Left colon (tissue), 2 donors: ENCODE measurements around the gene FOXN1. TPM values are rescaled to one million over a fixed set of nuclear protein-coding genes. Genes with fewer than 3 reads are reported as not detected.

ENCODE experiments used
- ATAC-seq: fragments of 200-7000 bp; cut with Tn5 transposase; one replicate; pipeline ENCODE4 v1.9.1; 2020; ENCODE audit warnings: mild to moderate bottlenecking, moderate library complexity
- DNase-seq, 2 donors: peaks; one replicate each; pipeline ENCODE4 v3.0.0-alpha.2; 2020
- intact Hi-C, 2 donors: fragments of 100-400 bp; cut with DNase I in 1 of 2; cut with micrococcal nuclease in 1 of 2; formaldehyde crosslinking; loops; one replicate each; pipeline versions ENCODE4 v1.11.2 to v1.14.0; 2022; cut with DNase I, micrococcal nuclease
- total RNA-seq, 2 donors: library from RNA; stranded (reverse); fragmentation: NEBNext Ultra II Directional; extraction: Animal tissue kit (Norgen Biotek cat#: 25700); gene quantifications; one replicate each; pipeline ENCODE4 v1.2.1, GENCODE V29; 2021
- donor health status: DM: no; HTN: no; CAD: no.
- donor health status: DM: yes; HTN: yes; CAD: no.

Gene FOXN1
- total RNA-seq, 2 donors from 2014 or later = 0.36 to 0.64 TPM

GRCh38 chr17:28534740-28535375 is 28.7 kb downstream of the FOXN1 start:
- intact Hi-C loops = loop anchor here in 1 of 2 donors (5.0 kb wide), 1 partner anchor 38 kb away; no protein-coding TSS in a partner anchor
- ATAC-seq = no peak
- DNase-seq = no peak

GRCh38 chr17:28536532-28537218 is 30.5 kb downstream of the FOXN1 start:
- DNase-seq (peak; percentile 36), ATAC-seq (peak; percentile 68)
- intact Hi-C loops = no loop called here

DNA sequence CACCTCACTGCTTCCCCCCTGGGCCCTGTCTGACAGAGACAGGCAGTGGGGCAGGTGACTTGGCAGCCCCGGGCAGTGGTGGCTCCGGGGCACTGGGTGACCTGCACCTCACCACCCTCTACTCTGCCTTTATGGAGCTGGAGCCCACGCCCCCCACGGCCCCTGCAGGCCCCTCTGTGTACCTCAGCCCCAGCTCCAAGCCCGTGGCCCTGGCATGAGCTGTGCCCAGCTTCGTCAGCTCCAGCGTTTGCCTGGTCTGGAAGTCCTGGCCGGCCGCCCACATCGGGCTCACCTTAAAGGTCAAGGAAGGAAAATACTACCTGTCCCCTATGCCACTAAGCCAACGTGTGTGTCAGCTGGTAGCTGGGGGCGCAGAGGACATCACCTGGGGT is 31.1 kb downstream of the FOXN1 start:
- intact Hi-C loops = no loop called here
- ATAC-seq (no peak), DNase-seq (peak in 1 of 2 donors; percentile 24)

- ATAC-seq = no peak
- DNase-seq = no peak
- intact Hi-C loops = no loop called here
Observed at GRCh38 chr17:28538296-28538895, 32.2 kb downstream of the FOXN1 start.

DNA sequence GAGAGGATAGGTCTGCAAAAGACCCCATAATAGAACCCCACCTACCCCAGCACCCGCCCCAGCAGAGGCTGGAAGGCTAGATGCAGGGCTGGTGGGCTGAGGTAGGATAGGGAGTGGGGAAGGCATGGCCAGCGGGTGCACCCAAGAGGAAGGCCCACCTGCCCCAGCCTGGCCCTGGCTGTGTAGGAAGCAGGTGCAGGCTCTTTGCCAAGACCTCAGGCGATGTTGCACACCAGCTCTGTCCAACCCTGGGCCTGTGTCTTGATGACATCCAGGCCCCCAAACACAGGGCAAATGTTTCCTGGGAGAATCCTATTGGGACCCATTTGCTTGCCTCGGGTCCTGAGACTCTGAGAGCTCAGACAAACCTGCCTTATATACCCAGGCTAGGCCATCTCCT is 34.1 kb downstream of the FOXN1 start:
- intact Hi-C loops = no loop called here
- DNase-seq (no peak), ATAC-seq (no peak)

DNA sequence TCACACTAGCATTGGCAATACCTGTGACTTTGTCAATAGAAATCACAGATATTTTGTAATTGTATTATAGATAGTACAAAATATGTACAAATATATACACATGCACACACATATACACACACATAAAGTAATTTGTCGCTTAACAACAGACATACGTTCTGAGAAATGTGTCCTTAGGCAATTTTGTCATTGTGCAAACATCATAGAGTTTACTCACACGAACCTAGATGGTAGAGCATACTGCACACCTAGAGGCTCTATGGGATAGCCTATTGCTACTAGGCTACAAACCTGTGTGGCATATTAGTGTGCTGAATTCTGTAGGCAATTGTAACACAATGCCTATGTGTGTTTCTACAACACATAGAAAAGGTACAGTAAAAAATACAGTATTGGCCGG is 35.3 kb downstream of the FOXN1 start:
- ATAC-seq = no peak

GRCh38 chr17:28544402-28545140 is 38.4 kb downstream of the FOXN1 start:
- ATAC-seq (no peak), DNase-seq (no peak)
- intact Hi-C loops = no loop called here

More for the DNA sequence above, 35.3 kb downstream of the FOXN1 start:
- intact Hi-C loops = no loop called here
- DNase-seq = no peak

- intact Hi-C loops = no loop called here
- ATAC-seq = no peak
- DNase-seq = no peak
Observed at GRCh38 chr17:28545141-28545503, 39.0 kb downstream of the FOXN1 start.

GRCh38 chr17:28545787-28546415 is 39.8 kb downstream of the FOXN1 start:
- DNase-seq = no peak
- intact Hi-C loops = no loop called here
- no peak for ATAC-seq

DNA sequence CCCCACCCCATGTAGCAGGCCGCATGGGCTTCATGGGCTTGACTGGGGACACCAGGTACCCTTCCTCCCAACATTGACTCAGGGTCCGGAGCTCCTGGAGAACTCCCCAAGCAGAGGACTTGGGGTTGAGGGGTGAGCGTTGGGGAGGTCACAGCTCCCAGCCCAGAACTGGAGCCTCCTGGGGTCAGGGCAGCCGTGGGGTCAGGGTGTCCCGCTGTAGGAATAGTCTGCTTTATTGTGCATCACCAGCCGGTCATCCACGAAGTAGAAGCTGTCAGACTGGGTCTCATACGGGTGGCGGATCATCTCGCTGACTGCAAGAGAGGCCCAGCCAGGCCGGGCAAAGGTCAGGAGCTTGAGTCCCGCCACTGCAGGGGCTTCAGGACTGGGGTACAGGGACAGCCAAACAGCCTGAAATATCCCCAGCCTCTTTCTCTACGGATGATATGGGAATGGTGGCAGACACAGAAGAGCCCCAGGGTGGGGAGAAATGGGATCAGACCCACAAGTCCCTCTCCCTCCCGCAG is 41.0 kb downstream of the FOXN1 start:
- intact Hi-C loops = no loop called here
- no peak for ATAC-seq
- DNase-seq = no peak

DNA sequence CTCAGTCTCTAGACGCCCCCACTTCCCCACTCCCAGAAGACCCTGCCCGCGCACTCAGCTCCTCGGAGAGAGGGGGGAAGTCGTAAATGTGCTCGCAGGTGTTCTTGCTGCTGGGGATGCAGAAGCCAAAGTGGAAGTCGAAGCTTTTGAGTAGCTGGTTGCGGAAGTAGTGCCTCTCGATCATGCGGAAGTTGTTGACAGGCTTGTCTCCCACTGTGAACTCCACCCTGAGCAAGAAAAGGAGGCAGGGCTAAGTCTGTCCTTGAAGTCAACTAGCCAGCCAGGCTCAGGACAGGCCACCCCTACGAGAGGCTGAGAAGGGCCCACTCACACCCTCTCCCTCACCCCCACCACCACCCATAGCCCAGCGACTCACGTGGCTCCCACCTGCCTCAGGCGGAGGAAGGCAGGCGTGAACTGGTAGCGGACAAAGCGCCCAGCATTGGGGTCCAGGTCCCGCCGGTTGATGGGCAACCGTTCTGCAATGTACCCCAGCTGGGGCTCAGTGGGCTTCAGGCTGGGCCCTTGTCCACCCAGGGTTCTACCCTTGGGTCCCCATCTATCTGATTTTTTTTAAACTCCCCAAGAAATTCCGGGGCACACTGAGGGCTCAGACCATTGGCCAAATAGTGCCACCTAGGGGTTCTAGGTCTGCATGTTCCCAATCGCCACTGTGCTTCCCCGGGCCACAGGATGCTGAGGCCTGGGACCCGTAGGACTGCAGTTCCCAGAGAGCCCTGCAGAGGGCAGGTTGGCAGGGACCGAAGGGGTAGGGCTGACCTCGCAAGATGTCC is 41.7 kb downstream of the FOXN1 start:
- ATAC-seq = peak; percentile 56
- intact Hi-C loops = no loop called here
- peak; percentile 79 to 87 for DNase-seq

DNA sequence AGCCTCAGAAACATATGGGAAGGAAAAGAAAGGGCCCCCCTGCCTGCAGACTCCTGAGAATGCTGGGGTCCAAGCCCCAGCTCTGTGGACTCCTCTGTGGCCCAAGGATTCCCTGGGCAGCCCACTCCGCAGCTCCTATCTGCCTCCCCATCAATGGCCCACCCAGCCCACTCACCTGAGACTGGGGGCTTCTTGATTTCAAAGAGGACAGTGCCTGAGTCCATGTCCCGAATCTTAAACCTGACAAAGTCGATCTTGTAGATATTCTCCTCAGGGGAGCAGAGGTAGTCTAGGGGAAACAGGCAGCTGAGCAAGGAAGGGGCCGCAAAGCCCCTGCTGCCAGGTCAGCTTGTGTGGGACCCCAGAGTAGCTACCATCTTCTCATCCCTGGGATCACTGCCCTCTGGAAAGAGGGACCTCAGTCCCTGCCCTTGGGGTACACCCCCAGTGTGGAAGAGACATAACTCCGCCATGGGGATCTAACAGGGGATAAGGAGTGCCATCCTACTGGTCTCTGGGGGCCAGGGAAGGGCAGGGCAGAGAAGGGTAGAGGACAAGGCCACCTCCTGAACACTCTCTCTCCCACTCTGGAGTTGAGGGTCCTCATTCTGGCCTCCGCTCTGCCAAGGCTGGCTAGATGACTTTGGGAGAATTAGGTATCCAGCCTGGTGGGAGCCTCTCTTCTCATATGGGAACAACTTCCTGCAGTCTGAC is 42.4 kb downstream of the FOXN1 start:
- ATAC-seq = no peak
- peak in 1 of 2 donors; percentile 19 for DNase-seq
- intact Hi-C loops = no loop called here

DNA sequence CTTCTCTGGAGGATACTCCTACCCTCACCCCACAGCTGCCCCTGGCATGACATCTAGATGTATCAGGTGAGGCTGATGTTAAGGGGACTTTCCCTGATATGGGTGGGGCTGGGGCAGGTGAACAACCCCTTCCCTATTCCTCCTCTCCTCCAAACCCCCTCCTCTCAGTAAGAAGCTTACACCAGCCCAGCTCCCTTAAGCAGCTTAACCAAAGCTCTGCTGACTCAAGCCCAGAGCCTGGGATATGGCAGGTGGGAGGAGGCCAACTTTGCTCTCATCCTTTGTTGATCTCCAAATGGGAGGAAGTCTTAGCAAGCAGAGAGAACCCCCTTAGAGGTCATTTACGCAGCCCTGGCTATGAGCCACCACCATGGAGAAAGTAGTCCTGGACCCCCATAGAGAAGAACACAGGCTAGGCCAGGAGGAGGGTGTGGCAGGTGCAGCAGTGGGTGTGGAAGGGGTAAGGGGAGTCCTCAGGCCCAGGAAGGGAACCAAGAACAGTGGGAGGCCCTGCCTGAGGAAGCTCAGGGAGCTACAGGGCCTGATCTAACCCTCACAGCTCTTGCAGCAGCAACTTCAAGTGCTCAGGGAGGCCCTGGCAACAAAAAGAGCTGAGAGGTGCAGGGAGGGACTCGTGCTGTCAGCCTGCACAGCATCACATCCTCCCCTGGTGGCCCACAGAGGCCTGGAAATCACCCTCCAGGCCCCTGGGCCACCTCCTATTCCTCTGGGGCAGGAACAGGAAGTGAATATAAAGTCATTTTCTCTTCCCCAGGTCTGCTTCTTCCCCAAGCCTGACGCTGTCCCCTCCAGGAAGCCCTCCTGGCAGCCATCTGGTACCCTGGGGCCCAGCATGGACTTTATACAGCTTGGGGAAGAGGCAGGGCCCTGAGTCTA is 43.3 kb downstream of the FOXN1 start:
- DNase-seq (peak in 1 of 2 donors; percentile 24), ATAC-seq (no peak)
- intact Hi-C loops = no loop called here

- intact Hi-C loops = no loop called here
- DNase-seq (no peak), ATAC-seq (no peak)
Observed at GRCh38 chr17:28550858-28551257, 44.7 kb downstream of the FOXN1 start.

DNA sequence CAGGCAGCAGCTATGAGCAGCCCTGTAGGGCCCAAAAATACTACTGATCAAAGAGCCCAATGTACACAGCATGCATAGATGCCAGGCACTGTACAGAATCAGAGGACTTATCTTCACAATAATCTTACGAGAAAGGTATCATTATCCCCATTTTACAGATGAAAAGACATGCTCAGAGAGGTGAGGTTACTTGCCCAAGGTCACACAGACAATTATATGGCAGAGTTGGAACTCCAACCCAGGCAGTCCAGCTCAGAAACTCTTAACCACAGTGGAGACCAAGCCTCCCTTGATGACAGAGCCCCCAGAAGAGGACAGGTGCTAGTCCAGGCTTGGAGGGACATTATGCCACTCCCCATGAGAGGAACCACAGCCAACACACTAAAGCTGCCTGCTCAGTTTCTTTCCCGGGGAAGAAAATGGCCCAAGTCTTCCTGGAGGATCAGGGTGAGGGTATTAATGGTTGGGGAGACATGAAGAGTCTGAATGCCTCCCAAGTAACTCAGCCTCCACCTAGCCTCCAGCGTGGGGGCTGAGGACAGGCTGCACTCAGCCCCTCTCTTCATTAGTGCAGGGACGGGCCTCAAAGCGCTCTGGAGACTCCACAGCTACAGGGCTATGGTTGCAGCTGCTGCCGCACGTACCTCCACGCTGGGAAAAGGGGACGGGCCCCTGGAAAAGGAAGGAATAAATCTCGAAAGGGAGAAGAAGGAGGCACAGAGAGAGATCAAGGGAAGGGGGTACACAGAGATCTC is 45.5 kb downstream of the FOXN1 start:
- ATAC-seq (peak; percentile 38), DNase-seq (peak in 1 of 2 donors; percentile 26)
- intact Hi-C loops = no loop called here
